Keratinocyte (primary cell): ENCODE measurements around the gene NHERF2. TPM values are rescaled to one million over a fixed set of nuclear protein-coding genes. Genes with fewer than 3 reads are reported as not detected.

Source experiments
- DNase-seq: peaks from one replicate; pipeline ENCODE4 v3.0.0-alpha.2; 2011; ENCODE audit warnings: low read depth, missing footprints, low spot score
- FAIRE-seq: peaks from 2 replicates; lab custom pipeline; 2011; peaks lifted over from hg19 to GRCh38; lab: Jason Lieb, UNC
- H2AFZ ChIP-seq: 2 replicates; pipeline ENCODE4 v1.6.0; 2012; ENCODE audit warnings: low read length, control low read depth, inconsistent platforms; ENCODE audit not compliant: control insufficient read depth
- H3K27ac ChIP-seq: 2 replicates; pipeline ENCODE4 v1.5.1; 2011; ENCODE audit warnings: low read length; ENCODE audit not compliant: control insufficient read depth, insufficient read depth
- H3K27me3 ChIP-seq: 3 replicates; pipeline ENCODE4 v1.6.0; 2011; ENCODE audit warnings: low read length; ENCODE audit not compliant: control insufficient read depth, insufficient read depth; ENCODE audit errors: extremely low read depth
- H3K36me3 ChIP-seq, 2 experiments: 2 replicates in 1 of 2; 3 replicates in 1 of 2; pipeline ENCODE4 v1.5.1; 2011; ENCODE audit warnings: low read length in 2 of 2, mild to moderate bottlenecking in 1 of 2; ENCODE audit not compliant: control insufficient read depth in 2 of 2, insufficient read depth in 2 of 2; ENCODE audit errors: extremely low read depth in 1 of 2
- H3K4me1 ChIP-seq: 3 replicates; pipeline ENCODE4 v1.5.1; 2011; ENCODE audit warnings: low read length; ENCODE audit not compliant: control insufficient read depth, insufficient read depth; ENCODE audit errors: extremely low read depth
- H3K4me2 ChIP-seq: 3 replicates; pipeline ENCODE4 v1.6.0; 2011; ENCODE audit warnings: low read depth, low read length; ENCODE audit not compliant: control insufficient read depth, insufficient read depth; ENCODE audit errors: extremely low read depth
- H3K4me3 ChIP-seq, 3 experiments: fragments of 200-600 bp in 1 of 3; sonication (generic) in 1 of 3; 2 replicates in 2 of 3; 3 replicates in 1 of 3; pipeline ENCODE4 v1.5.1; 2011 to 2016; ENCODE audit warnings: low read length in 3 of 3, mild to moderate bottlenecking in 3 of 3, control low read depth in 2 of 3, inconsistent platforms in 1 of 3, low read depth in 1 of 3, mixed read lengths in 1 of 3, mixed run types in 1 of 3, moderate library complexity in 1 of 3; ENCODE audit not compliant: control insufficient read depth in 2 of 3, insufficient read depth in 2 of 3; ENCODE audit errors: extremely low read depth in 1 of 3
- H3K79me2 ChIP-seq: 2 replicates; pipeline ENCODE4 v1.6.0; 2012; ENCODE audit warnings: low read length; ENCODE audit not compliant: control insufficient read depth, insufficient read depth
- H3K9ac ChIP-seq: 3 replicates; pipeline ENCODE4 v1.6.0; 2011; ENCODE audit warnings: low read length; ENCODE audit not compliant: control insufficient read depth, insufficient read depth; ENCODE audit errors: extremely low read depth
- H3K9me1 ChIP-seq: 3 replicates; pipeline ENCODE4 v1.6.0; 2011; ENCODE audit warnings: low read length; ENCODE audit not compliant: control insufficient read depth, insufficient read depth; ENCODE audit errors: extremely low read depth
- H3K9me3 ChIP-seq: 2 replicates; pipeline ENCODE4 v1.5.1; 2012; ENCODE audit warnings: low read depth, low read length; ENCODE audit not compliant: control insufficient read depth
- H4K20me1 ChIP-seq: 3 replicates; pipeline ENCODE4 v1.6.0; 2011; ENCODE audit warnings: low read length; ENCODE audit not compliant: control insufficient read depth, insufficient read depth; ENCODE audit errors: extremely low read depth
- CTCF ChIP-seq, 3 experiments: IDR thresholded peaks in 1 of 3; conservative IDR thresholded peaks in 1 of 3; optimal IDR thresholded peaks in 1 of 3; 2 replicates in 2 of 3; 3 replicates in 1 of 3; pipeline versions ENCODE3 to v1.5.1; 2011; ENCODE audit warnings: low read length in 3 of 3, mild to moderate bottlenecking in 3 of 3, moderate library complexity in 2 of 3, control low read depth in 1 of 3, inconsistent platforms in 1 of 3; ENCODE audit not compliant: insufficient read depth in 2 of 3; ENCODE audit errors: extremely low read depth in 1 of 3
- EZH2 ChIP-seq: IDR thresholded peaks from one replicate; pipeline ENCODE4 v1.6.1; 2012; ENCODE audit warnings: inconsistent platforms, mild to moderate bottlenecking, low read length, moderate library complexity
- dilution Hi-C: fragments of 300-500 bp; cut with MboI; formaldehyde crosslinking; loops from one replicate; pipeline ENCODE4 v1.7.0; 2020; ENCODE audit warnings: low sequenced_read_pairs; ENCODE audit not compliant: extremely low pct_ligation_motif_present
- polyA plus RNA-seq, 5 experiments: library from polyadenylated mRNA; depleted of rRNA in 3 of 5; stranded (reverse) in 3 of 5; stranded (forward) in 1 of 5; unstranded in 1 of 5; fragments of >200 nt; gene quantifications; 1 replicate in 1 of 5; 2 replicates in 3 of 5; 3 replicates in 1 of 5; pipeline versions ENCODE4 v1.2.1 to v1.2.3, GENCODE V29; 2011 to 2012; ENCODE audit warnings: missing spikeins in 2 of 5, low read depth in 1 of 5, low replicate concordance in 1 of 5

Gene NHERF2
- polyA plus RNA-seq, 1 donor (not counting 4 experiments of a cell fraction or from before 2014, with no cell fraction given): 5.9 TPM

DNA sequence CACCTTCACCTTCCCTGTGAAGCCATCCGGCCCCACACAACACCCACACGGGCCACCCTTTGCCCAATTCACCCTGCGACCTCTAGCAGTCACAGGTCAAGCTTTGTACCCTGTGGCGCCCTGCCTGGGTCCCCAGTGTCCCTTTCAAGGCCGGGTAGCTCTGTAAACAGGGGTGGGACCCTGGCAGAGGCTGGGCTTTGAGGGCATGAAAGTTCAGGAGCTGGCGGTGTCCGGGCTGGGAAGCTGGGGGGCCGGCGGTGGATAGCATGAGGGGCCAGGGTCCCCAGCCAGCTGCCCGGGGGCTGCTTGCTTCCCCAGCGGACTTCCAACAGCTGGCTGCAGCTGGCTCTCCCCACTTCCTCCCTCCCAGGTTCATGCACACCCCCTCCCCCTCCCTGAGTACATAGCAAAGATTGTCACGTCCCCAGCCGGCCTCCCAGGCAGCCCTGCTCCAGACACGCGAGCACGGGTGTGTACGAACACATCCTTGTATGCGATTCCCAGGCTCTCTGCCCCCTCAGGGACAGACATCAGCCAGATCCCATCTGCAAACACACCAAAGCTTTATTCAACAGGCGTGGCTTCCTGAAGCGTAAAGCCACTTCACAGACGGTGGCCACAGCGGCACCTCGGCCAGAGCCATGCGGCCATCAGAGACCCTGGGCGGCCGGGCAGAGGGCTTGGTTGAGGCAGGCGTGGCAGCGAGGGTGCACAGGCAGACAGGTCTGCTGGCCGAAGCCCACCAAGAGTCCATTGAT is 12.8 kb downstream of the NHERF2 start:
- no peak overlapping the region for H3K4me3 ChIP-seq
- no peaks in the 10 kb centered on the region for H3K4me1 ChIP-seq
- no peak overlapping the region for H3K9ac ChIP-seq
- H4K20me1 ChIP-seq: no peaks in the 10 kb centered on the region
- peaks cover 0 to 3% of the 10 kb centered on the region in 2 experiments for H3K36me3 ChIP-seq
- H2AFZ ChIP-seq: no peak overlapping the region
- FAIRE-seq: no peak
- H3K27ac ChIP-seq: no peak overlapping the region
- no peaks in the 10 kb centered on the region for H3K9me1 ChIP-seq
- no peaks in the 10 kb centered on the region for H3K27me3 ChIP-seq
- H3K4me2 ChIP-seq: no peak overlapping the region
- dilution Hi-C loops: no loop called here
- H3K79me2 ChIP-seq: no peaks in the 10 kb centered on the region
- no peak for TF ChIP-seq EZH2
- TF ChIP-seq CTCF (optimal IDR thresholded peaks at IDR 0.05 in 1 of 3, IDR thresholded peaks at IDR 0.05 in 1 of 3, conservative IDR thresholded peaks at IDR 0.05 in 1 of 3; ENCODE audit: extremely low read depth in 1 of 3, insufficient read depth in 2 of 3, low read length in 3 of 3): no peak
- H3K9me3 ChIP-seq: no peaks in the 10 kb centered on the region
- no peak for DNase-seq

- H3K4me3 ChIP-seq: no peak overlapping the region
- no peaks in the 10 kb centered on the region for H3K4me1 ChIP-seq
- H3K9me3 ChIP-seq: no peaks in the 10 kb centered on the region
- H3K36me3 ChIP-seq: peaks cover 0 to 3% of the 10 kb centered on the region in 2 experiments
- H3K27me3 ChIP-seq: no peaks in the 10 kb centered on the region
- DNase-seq: no peak
- no peak overlapping the region for H3K4me2 ChIP-seq
- no peak overlapping the region for H3K9ac ChIP-seq
- no peak overlapping the region for H2AFZ ChIP-seq
- no peaks in the 10 kb centered on the region for H3K9me1 ChIP-seq
- TF ChIP-seq CTCF (optimal IDR thresholded peaks at IDR 0.05 in 1 of 3, IDR thresholded peaks at IDR 0.05 in 1 of 3, conservative IDR thresholded peaks at IDR 0.05 in 1 of 3; ENCODE audit: extremely low read depth in 1 of 3, insufficient read depth in 2 of 3, low read length in 3 of 3) (no peak), EZH2 (no peak)
- dilution Hi-C loops: no loop called here
- no peaks in the 10 kb centered on the region for H4K20me1 ChIP-seq
- no peaks in the 10 kb centered on the region for H3K79me2 ChIP-seq
- H3K27ac ChIP-seq: no peak overlapping the region
- FAIRE-seq: no peak
Measured at GRCh38 chr16:2040041-2040786, 13.5 kb downstream of the NHERF2 start.
